ENCODE measurements around the gene ST7.

DNA sequence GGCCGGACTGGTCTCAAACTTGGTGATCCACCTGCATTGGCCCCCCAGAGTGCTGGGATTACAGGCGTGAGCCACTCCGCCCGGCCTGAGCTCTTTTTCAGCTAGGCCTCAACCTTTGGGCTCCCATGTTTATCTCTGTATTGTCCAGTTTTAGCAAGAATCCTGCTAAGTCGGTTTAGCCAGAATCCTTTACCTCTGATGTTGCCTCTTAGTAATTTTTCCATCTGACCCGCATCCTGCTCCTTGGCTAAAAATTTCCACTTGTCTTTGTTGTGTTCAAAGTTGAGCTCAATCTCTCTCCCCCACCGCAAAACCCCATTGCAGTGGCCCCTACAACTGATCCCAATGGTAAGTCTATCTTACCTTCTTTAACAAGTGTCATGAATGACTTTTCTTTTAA, 20.7 kb upstream of the ST7 start:
- TF ChIP-seq, protein P1, sequence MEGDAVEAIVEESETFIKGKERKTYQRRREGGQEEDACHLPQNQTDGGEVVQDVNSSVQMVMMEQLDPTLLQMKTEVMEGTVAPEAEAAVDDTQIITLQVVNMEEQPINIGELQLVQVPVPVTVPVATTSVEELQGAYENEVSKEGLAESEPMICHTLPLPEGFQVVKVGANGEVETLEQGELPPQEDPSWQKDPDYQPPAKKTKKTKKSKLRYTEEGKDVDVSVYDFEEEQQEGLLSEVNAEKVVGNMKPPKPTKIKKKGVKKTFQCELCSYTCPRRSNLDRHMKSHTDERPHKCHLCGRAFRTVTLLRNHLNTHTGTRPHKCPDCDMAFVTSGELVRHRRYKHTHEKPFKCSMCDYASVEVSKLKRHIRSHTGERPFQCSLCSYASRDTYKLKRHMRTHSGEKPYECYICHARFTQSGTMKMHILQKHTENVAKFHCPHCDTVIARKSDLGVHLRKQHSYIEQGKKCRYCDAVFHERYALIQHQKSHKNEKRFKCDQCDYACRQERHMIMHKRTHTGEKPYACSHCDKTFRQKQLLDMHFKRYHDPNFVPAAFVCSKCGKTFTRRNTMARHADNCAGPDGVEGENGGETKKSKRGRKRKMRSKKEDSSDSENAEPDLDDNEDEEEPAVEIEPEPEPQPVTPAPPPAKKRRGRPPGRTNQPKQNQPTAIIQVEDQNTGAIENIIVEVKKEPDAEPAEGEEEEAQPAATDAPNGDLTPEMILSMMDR (conservative IDR thresholded peaks at IDR 0.05; ENCODE audit: low read length) = no peak
- no peak for TF ChIP-seq EZH2phosphoT487 (IDR thresholded peaks at IDR 0.05; ENCODE audit: borderline replicate concordance, low read depth, low read length)

Measured in OCI-LY7 (cell line).